HG03469 (cell line): ENCODE data around the gene NETO1.

Experiments
- ATAC-seq: cut with Tn5 transposase; IDR thresholded peaks from one replicate; pipeline ENCODE4 v1.9.1; 2021; ENCODE audit warnings: mild to moderate bottlenecking, moderate library complexity, moderate number of reproducible peaks; ENCODE audit not compliant: unreplicated experiment

Gene NETO1

GRCh38 chr18:72846736-72847533, 20.9 kb downstream of the NETO1 start:
- ATAC-seq: no peak

- no peak for ATAC-seq
Measured at GRCh38 chr18:72843743-72844142, 24.0 kb downstream of the NETO1 start.

- no peak for ATAC-seq
Measured at GRCh38 chr18:72840109-72840508, 27.7 kb downstream of the NETO1 start.

GRCh38 chr18:72834731-72835130, 33.1 kb downstream of the NETO1 start:
- no peak for ATAC-seq

- ATAC-seq: no peak
Measured at GRCh38 chr18:72833471-72833870, 34.3 kb downstream of the NETO1 start.

GRCh38 chr18:72830109-72830508, 37.7 kb downstream of the NETO1 start:
- ATAC-seq: no peak

- ATAC-seq: no peak
Measured at GRCh38 chr18:72828601-72829000, 39.2 kb downstream of the NETO1 start.

GRCh38 chr18:72826736-72827135, 41.1 kb downstream of the NETO1 start:
- no peak for ATAC-seq

- no peak for ATAC-seq
Measured at GRCh38 chr18:72823345-72823744, 44.4 kb downstream of the NETO1 start.

- ATAC-seq: no peak
Measured at GRCh38 chr18:72822202-72822601, 45.6 kb downstream of the NETO1 start.

- ATAC-seq: no peak
Measured at GRCh38 chr18:72820571-72820970, 47.2 kb downstream of the NETO1 start.

- ATAC-seq: no peak
Measured at GRCh38 chr18:72819050-72819449, 48.7 kb downstream of the NETO1 start.

GRCh38 chr18:72811047-72811446, 56.7 kb downstream of the NETO1 start:
- ATAC-seq: peak; percentile 62

GRCh38 chr18:72808680-72809079, 59.1 kb downstream of the NETO1 start:
- no peak for ATAC-seq

GRCh38 chr18:72799106-72799505, 68.7 kb downstream of the NETO1 start:
- no peak for ATAC-seq

- no peak for ATAC-seq
Measured at GRCh38 chr18:72783530-72783929, 84.3 kb downstream of the NETO1 start.

- no peak for ATAC-seq
Measured at GRCh38 chr18:72774914-72775313, 92.9 kb downstream of the NETO1 start.

GRCh38 chr18:72772916-72773315, 94.9 kb downstream of the NETO1 start:
- no peak for ATAC-seq

GRCh38 chr18:72768681-72769229, 99.0 kb downstream of the NETO1 start:
- ATAC-seq: no peak

- ATAC-seq: peak; percentile 67
Measured at GRCh38 chr18:72762515-72763122, 105.2 kb downstream of the NETO1 start.

GRCh38 chr18:72752220-72752619, 115.6 kb downstream of the NETO1 start:
- no peak for ATAC-seq

- ATAC-seq: no peak
Measured at GRCh38 chr18:72742002-72742401, 125.8 kb downstream of the NETO1 start.
